Mesendoderm (in vitro differentiated cells): ENCODE measurements around the gene SLC35F5.

Experiments
- DNase-seq: peaks from one replicate; pipeline ENCODE4 v3.0.0; 2013
- H2AK5ac ChIP-seq: 2 replicates; pipeline ENCODE4 v1.6.1; 2013; ENCODE audit warnings: low read length, inconsistent platforms
- H2BK120ac ChIP-seq: 2 replicates; pipeline ENCODE4 v1.6.1; 2013; ENCODE audit warnings: low read depth, mild to moderate bottlenecking, low read length, moderate library complexity, mixed read lengths
- H2BK15ac ChIP-seq: replicated peaks from 2 replicates; pipeline ENCODE4 v1.6.1; 2013; ENCODE audit warnings: low read depth, mild to moderate bottlenecking, moderate library complexity
- H2BK5ac ChIP-seq: 2 replicates; pipeline ENCODE4 v1.6.1; 2013; ENCODE audit warnings: low read length, inconsistent platforms
- H3K18ac ChIP-seq: 2 replicates; pipeline ENCODE4 v1.6.1; 2013; ENCODE audit warnings: mild to moderate bottlenecking, low read length, mixed read lengths
- H3K23ac ChIP-seq: one replicate; pipeline ENCODE4 v1.6.1; 2013; ENCODE audit warnings: low read length
- H3K27ac ChIP-seq: 2 replicates; pipeline ENCODE4 v1.5.1; 2013; ENCODE audit warnings: low read depth, mild to moderate bottlenecking, inconsistent platforms, low read length, moderate library complexity
- H3K27me3 ChIP-seq: 2 replicates; pipeline ENCODE4 v1.6.1; 2013; ENCODE audit warnings: low read length, control low read depth, mild to moderate bottlenecking, inconsistent platforms; ENCODE audit not compliant: insufficient read depth, poor library complexity
- H3K36me3 ChIP-seq: 2 replicates; pipeline ENCODE4 v1.6.1; 2013; ENCODE audit warnings: low read length, inconsistent platforms; ENCODE audit not compliant: control insufficient read depth, insufficient read depth
- H3K4ac ChIP-seq: one replicate; pipeline ENCODE4 v1.6.1; 2013; ENCODE audit warnings: low read depth, mild to moderate bottlenecking, low read length, moderate library complexity
- H3K4me1 ChIP-seq: 2 replicates; pipeline ENCODE4 v1.6.1; 2013; ENCODE audit warnings: low read depth, low read length, inconsistent platforms; ENCODE audit not compliant: control insufficient read depth
- H3K4me2 ChIP-seq: 2 replicates; pipeline ENCODE4 v1.6.1; 2013; ENCODE audit warnings: low read length
- H3K4me3 ChIP-seq: 2 replicates; pipeline ENCODE4 v1.5.1; 2013; ENCODE audit warnings: mild to moderate bottlenecking, low read length
- H3K56ac ChIP-seq: one replicate; pipeline ENCODE4 v1.6.1; 2013; ENCODE audit warnings: low read length
- H3K79me1 ChIP-seq: 2 replicates; pipeline ENCODE4 v1.6.1; 2013; ENCODE audit warnings: low read length, inconsistent platforms
- H3K79me2 ChIP-seq: 2 replicates; pipeline ENCODE4 v1.6.1; 2013; ENCODE audit warnings: mild to moderate bottlenecking, low read length; ENCODE audit not compliant: control insufficient read depth, insufficient read depth
- H3K9ac ChIP-seq: 2 replicates; pipeline ENCODE4 v1.6.1; 2013; ENCODE audit warnings: low read length, inconsistent platforms
- H4K5ac ChIP-seq: one replicate; pipeline ENCODE4 v1.6.1; 2013; ENCODE audit warnings: low read length
- H4K8ac ChIP-seq: one replicate; pipeline ENCODE4 v1.6.1; 2013; ENCODE audit warnings: low read depth, mild to moderate bottlenecking, control low read depth, low read length, moderate library complexity
- WGBS: extraction: QIAGEN DNeasy Blood & Tissue Kit; methylation state at CpG from one replicate; pipeline ENCODE4 v1.1.7; 2013; ENCODE audit warnings: low lambda C conversion rate, missing lambda C conversion rate; ENCODE audit not compliant: insufficient coverage; ENCODE audit errors: extremely low coverage; 5-methylcytosine and 5-hydroxymethylcytosine counted together

SLC35F5 gene

DNA sequence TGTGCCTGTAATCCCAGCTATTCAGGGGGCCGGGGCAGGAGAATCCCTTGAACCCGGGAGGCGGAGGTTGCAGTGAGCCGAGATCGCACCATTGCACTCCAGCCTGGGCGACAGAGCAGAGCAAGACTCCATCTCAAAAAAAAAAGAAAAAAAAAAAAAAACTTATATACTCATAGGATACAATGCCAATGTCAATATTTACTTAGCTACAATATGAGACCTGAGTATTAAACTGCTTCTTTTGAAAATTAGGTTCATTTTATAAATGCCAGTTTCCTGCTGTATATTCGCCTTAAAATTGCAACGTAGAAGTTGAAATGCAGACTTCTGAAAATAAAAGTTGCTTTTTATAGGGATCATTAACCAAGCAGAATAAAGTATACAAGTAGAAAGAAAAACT lies 2.3 kb downstream of the SLC35F5 start:
- H3K4me2 ChIP-seq, result no peak overlapping the region
- no CpG with 5 or more reads among the region's 8 CpGs for WGBS
- peaks cover 5% of the 10 kb centered on the region for H3K79me2 ChIP-seq
- no peak overlapping the region for H2BK15ac ChIP-seq
- no peaks in the 10 kb centered on the region for H3K27me3 ChIP-seq
- H3K27ac ChIP-seq, result no peak overlapping the region
- no peak overlapping the region for H2BK5ac ChIP-seq
- no peak overlapping the region for H3K4ac ChIP-seq
- H3K36me3 ChIP-seq, result no peaks in the 10 kb centered on the region
- H3K9ac ChIP-seq, result no peak overlapping the region
- no peak overlapping the region for H4K8ac ChIP-seq
- H2AK5ac ChIP-seq, result no peak overlapping the region
- DNase-seq, result no peak
- no peak overlapping the region for H3K56ac ChIP-seq
- no peak overlapping the region for H3K18ac ChIP-seq
- H3K23ac ChIP-seq, result no peak overlapping the region
- no peaks in the 10 kb centered on the region for H3K4me1 ChIP-seq
- H2BK120ac ChIP-seq, result no peak overlapping the region
- H3K79me1 ChIP-seq, result peaks cover 1% of the 10 kb centered on the region
- H3K4me3 ChIP-seq, result no peak overlapping the region
- no peak overlapping the region for H4K5ac ChIP-seq

DNA sequence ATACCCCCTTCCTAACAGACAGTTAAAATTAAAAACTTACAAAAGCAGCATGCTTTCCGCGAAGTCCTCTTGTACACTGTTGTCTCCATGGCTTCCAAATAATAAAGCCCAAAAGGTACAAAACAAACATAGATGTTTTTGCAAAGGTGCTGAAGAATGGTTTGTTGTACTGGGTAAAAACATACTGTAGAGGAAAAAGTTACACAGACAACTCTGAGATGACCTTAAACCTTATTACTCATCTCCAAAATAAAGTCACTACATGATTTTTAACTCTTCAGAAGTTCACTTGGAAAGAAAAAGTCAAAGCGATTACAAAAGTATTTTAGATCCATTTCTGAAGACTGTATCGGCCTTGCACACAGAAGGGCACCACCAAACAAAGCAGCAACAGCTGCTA lies 6.1 kb downstream of the SLC35F5 start:
- H4K5ac ChIP-seq, result no peak overlapping the region
- H3K27ac ChIP-seq, result no peak overlapping the region
- no peak for DNase-seq
- no peaks in the 10 kb centered on the region for H3K4me1 ChIP-seq
- no peak overlapping the region for H2BK5ac ChIP-seq
- no peak overlapping the region for H3K56ac ChIP-seq
- H3K9ac ChIP-seq, result no peak overlapping the region
- no peaks in the 10 kb centered on the region for H3K27me3 ChIP-seq
- H3K36me3 ChIP-seq, result no peaks in the 10 kb centered on the region
- no peak overlapping the region for H2BK15ac ChIP-seq
- no peak overlapping the region for H3K4ac ChIP-seq
- H2AK5ac ChIP-seq, result no peak overlapping the region
- no CpG with 5 or more reads among the region's 4 CpGs for WGBS
- H3K18ac ChIP-seq, result no peak overlapping the region
- H4K8ac ChIP-seq, result no peak overlapping the region
- H3K4me3 ChIP-seq, result no peak overlapping the region
- no peaks in the 10 kb centered on the region for H3K79me1 ChIP-seq
- H3K79me2 ChIP-seq, result peaks cover 2% of the 10 kb centered on the region
- H3K23ac ChIP-seq, result no peak overlapping the region
- H3K4me2 ChIP-seq, result no peak overlapping the region
- H2BK120ac ChIP-seq, result no peak overlapping the region

DNA sequence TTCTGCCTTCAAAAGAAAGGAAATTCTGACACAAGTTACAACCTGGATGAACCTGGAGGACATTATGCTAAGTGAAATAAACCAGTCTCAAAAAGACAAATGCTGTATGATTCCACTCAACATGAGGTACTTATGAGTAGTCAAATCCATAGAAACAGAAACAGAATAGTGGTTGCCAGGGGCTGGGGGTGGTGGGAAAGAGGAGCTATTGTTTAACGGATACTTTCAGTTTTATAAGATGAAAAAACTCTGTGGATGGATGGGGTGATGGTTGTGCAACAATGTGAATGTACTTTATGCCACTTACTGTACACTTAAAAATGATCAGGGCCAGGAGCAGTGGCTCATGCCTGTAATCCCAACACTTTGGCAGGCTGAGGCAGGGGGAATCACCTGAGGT lies 15.4 kb downstream of the SLC35F5 start:
- WGBS, result no CpG with 5 or more reads among the region's 1 CpG
- Histone ChIP-seq H3K4me3 (no peak overlapping the region), H3K4me1 (no peaks in the 10 kb centered on the region), H2AK5ac (no peak overlapping the region), H3K4me2 (no peak overlapping the region), H3K36me3 (peaks cover 2% of the 10 kb centered on the region), H2BK5ac (no peak overlapping the region), H2BK120ac (no peak overlapping the region), H3K23ac (no peak overlapping the region), H3K56ac (no peak overlapping the region), H4K5ac (no peak overlapping the region), H3K27me3 (no peaks in the 10 kb centered on the region), H3K9ac (no peak overlapping the region), H4K8ac (no peak overlapping the region), H2BK15ac (no peak overlapping the region), H3K18ac (no peak overlapping the region), H3K4ac (no peak overlapping the region), H3K27ac (no peak overlapping the region), H3K79me1 (no peaks in the 10 kb centered on the region), H3K79me2 (no peaks in the 10 kb centered on the region)
- no peak for DNase-seq

DNA sequence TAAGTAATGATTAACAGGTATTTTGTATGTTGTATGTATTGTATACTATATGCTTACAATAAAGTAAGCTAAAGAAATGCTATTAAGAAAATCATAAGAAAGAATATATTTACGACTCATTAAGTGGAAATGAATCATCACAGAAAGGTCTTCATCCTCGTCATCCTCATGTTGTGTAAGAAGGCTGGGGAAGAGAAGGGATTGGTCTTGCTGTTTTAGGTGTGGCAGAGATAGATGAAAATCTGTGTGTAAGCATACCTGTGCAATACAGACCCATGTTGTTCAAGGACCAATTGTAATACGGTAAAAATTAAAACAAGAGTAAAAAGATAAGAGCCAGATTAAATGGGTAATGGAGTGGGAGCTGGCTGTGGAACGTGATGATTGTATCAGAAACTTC lies 16.6 kb downstream of the SLC35F5 start:
- Histone ChIP-seq H4K8ac (no peak overlapping the region), H3K4ac (no peak overlapping the region), H3K79me1 (no peaks in the 10 kb centered on the region), H3K4me2 (no peak overlapping the region), H4K5ac (no peak overlapping the region), H3K27me3 (no peaks in the 10 kb centered on the region), H2BK15ac (no peak overlapping the region), H3K9ac (no peak overlapping the region), H3K36me3 (peaks cover 2% of the 10 kb centered on the region), H3K18ac (no peak overlapping the region), H2BK120ac (no peak overlapping the region), H3K23ac (no peak overlapping the region), H3K56ac (no peak overlapping the region), H2BK5ac (no peak overlapping the region), H3K27ac (no peak overlapping the region), H3K4me1 (no peaks in the 10 kb centered on the region), H2AK5ac (no peak overlapping the region), H3K4me3 (no peak overlapping the region), H3K79me2 (no peaks in the 10 kb centered on the region)
- WGBS, result no CpG with 5 or more reads among the region's 4 CpGs
- DNase-seq, result no peak

DNA sequence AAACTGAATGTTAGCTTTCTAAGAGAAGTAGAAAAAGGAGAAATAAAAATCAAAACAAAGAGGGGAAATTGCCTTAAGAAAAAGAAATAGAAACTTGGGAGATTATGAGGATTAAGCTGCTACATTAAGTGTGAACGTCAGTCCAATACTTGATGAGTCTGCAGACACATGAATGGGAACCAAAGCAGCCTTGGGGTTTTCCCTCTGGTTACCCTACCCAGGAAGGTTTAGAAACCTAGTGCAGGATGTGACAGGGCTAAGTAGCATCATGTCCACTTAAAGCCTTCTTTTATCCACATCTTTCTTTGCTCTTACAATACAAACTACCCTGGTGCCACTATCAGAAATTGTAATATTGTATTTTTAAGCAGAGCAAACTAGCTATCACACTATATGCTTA lies 22.3 kb downstream of the SLC35F5 start:
- Histone ChIP-seq H2AK5ac (no peak overlapping the region), H3K9ac (no peak overlapping the region), H2BK120ac (no peak overlapping the region), H3K27ac (no peak overlapping the region), H3K4me3 (no peak overlapping the region), H3K79me1 (no peaks in the 10 kb centered on the region), H3K4me2 (no peak overlapping the region), H3K56ac (no peak overlapping the region), H3K23ac (no peak overlapping the region), H3K79me2 (no peaks in the 10 kb centered on the region), H2BK15ac (no peak overlapping the region), H4K5ac (no peak overlapping the region), H4K8ac (no peak overlapping the region), H3K4ac (no peak overlapping the region), H2BK5ac (no peak overlapping the region), H3K36me3 (no peaks in the 10 kb centered on the region), H3K4me1 (no peaks in the 10 kb centered on the region), H3K27me3 (no peaks in the 10 kb centered on the region), H3K18ac (no peak overlapping the region)
- WGBS, result no CpG with 5 or more reads among the region's 1 CpG
- DNase-seq, result no peak

DNA sequence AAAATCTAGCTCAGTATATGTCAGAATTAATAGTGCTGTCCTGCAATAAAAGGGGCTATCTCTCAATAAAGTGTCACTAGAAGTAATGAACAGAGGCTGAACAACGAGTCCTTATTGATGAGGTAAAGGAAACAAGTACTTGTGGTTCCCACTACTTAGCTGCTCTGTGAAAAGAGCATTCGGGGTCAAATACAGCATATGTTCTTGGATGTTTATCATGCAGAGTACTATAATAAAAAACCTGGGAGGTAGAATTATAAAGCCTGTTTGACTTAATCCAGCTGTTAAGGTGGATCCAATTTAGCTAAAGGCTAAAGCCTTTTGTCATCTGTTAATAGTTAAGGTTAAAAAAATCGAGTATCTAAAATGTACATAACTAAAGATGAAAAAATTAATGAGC lies 32.4 kb downstream of the SLC35F5 start:
- Histone ChIP-seq H3K23ac (no peak overlapping the region), H3K36me3 (no peaks in the 10 kb centered on the region), H4K8ac (no peak overlapping the region), H3K4me2 (no peak overlapping the region), H4K5ac (no peak overlapping the region), H3K4me3 (no peak overlapping the region), H3K79me1 (no peaks in the 10 kb centered on the region), H3K18ac (no peak overlapping the region), H3K27ac (no peak overlapping the region), H3K27me3 (no peaks in the 10 kb centered on the region), H2AK5ac (no peak overlapping the region), H3K9ac (no peak overlapping the region), H3K4me1 (no peaks in the 10 kb centered on the region), H2BK15ac (no peak overlapping the region), H3K4ac (no peak overlapping the region), H2BK5ac (no peak overlapping the region), H3K79me2 (no peaks in the 10 kb centered on the region), H2BK120ac (no peak overlapping the region), H3K56ac (no peak overlapping the region)
- no peak for DNase-seq
- no CpG with 5 or more reads among the region's 3 CpGs for WGBS
